Peyer's patch (tissue), 4 donors: ENCODE results near the gene AMBP. TPM values are rescaled to one million over a fixed set of nuclear protein-coding genes. Genes with fewer than 3 reads are reported as not detected.

Experiments used
- DNase-seq, 3 donors: peaks; one replicate each; pipeline ENCODE4 v3.0.0-alpha.2; 2017 to 2019
- H3K27ac ChIP-seq, 4 donors: fragments of 200-600 bp; sonication (generic); one replicate each; pipeline ENCODE4 v1.5.1; 2016 to 2019
- H3K27me3 ChIP-seq, 2 donors: fragments of 200-600 bp; sonication (generic); one replicate each; pipeline ENCODE4 v1.5.1; 2019
- H3K36me3 ChIP-seq, 3 donors: fragments of 200-600 bp; sonication (generic); one replicate each; pipeline ENCODE4 v1.5.1; 2016 to 2019
- H3K4me1 ChIP-seq, 4 donors: fragments of 200-600 bp; sonication (generic); one replicate each; pipeline ENCODE4 v1.5.1; 2016 to 2019
- H3K4me3 ChIP-seq, 4 donors: fragments of 200-600 bp; sonication (generic); 1 replicate in 3 of 4; 2 replicates in 1 of 4; pipeline ENCODE4 v1.5.1; 2016 to 2019; ENCODE audit warnings: mild to moderate bottlenecking in 1 of 4
- H3K9me3 ChIP-seq, 4 donors: fragments of 200-600 bp; sonication (generic); one replicate each; pipeline ENCODE4 v1.5.1; 2016 to 2019; ENCODE audit warnings: mild to moderate bottlenecking in 1 of 4
- CTCF ChIP-seq, 6 experiments: fragments of 450-650 bp in 4 of 6; fragments of 200-600 bp in 2 of 6; sonication (generic) in 1 of 6; IDR thresholded peaks; one replicate each; pipeline ENCODE4 v1.5.1; 2017 to 2019; ENCODE audit warnings: antibody characterized with exemption in 6 of 6, mild to moderate bottlenecking in 3 of 6, moderate library complexity in 1 of 6
- POLR2A ChIP-seq, 2 donors: fragments of 450-650 bp; IDR thresholded peaks; one replicate each; pipeline ENCODE4 v1.5.1; 2017; ENCODE audit warnings: antibody characterized with exemption in 2 of 2, mild to moderate bottlenecking in 2 of 2, moderate library complexity in 2 of 2
- total RNA-seq, 4 donors: library from RNA; depleted of rRNA; stranded (reverse); fragments of >200 nt; gene quantifications; one replicate each; pipeline ENCODE4 v1.1.0, GENCODE V29; 2016

Gene AMBP
- total RNA-seq, 4 donors from 2014 or later, result 4.4 TPM; not detected in 3

DNA sequence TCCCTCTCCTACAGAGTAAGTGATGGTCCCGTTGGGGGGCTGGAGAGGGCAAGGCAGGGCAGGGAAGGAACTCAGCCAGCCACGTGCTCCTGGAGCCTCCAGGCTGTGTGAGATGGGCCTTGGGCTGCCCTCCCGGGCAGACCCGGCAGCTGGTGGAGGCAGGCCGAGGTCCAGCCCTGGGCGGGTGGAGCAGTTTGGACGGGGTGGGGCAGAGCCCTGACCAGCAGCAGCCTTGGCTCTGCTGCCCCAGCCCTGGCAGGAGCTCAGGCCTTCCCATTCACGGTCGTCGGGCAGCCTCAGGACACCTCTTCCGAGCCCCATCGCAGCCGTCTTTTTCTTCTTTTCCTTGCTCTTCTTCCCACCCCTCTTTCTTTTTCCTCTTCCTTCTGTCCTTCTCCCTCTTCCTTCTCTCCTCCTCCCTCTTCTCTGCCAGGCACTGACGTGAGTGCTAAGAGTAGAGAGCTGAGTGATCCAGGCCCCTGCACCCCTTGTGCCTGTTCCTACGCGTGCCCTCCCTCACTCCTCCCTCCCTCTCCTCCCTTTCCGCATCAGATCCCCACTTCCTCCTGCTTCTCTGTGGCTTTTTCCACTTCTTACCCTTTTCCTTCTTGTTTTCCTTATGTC, 42.8 kb downstream of the AMBP start:
- no peaks in the 10 kb centered on the region for H3K27me3 ChIP-seq
- no peaks in the 10 kb centered on the region for H3K4me1 ChIP-seq
- no peak for TF ChIP-seq POLR2A (IDR thresholded peaks at IDR 0.05)
- TF ChIP-seq CTCF (IDR thresholded peaks at IDR 0.05), result no peak
- no peak overlapping the region for H3K4me3 ChIP-seq
- H3K36me3 ChIP-seq, result peaks cover 0 to 14% (median 0%) of the 10 kb centered on the region in 3 donors
- peak in 2 of 3 donors; percentile 9 to 24 for DNase-seq
- H3K9me3 ChIP-seq, result no peaks in the 10 kb centered on the region
- no peak overlapping the region for H3K27ac ChIP-seq

GRCh38 chr9:114034661-114035062, 43.4 kb downstream of the AMBP start:
- peaks cover 0 to 14% (median 0%) of the 10 kb centered on the region in 3 donors for H3K36me3 ChIP-seq
- no peaks in the 10 kb centered on the region for H3K9me3 ChIP-seq
- no peaks in the 10 kb centered on the region for H3K27me3 ChIP-seq
- H3K27ac ChIP-seq, result no peak overlapping the region
- no peaks in the 10 kb centered on the region for H3K4me1 ChIP-seq
- no peak overlapping the region for H3K4me3 ChIP-seq
- DNase-seq, result peak in 2 of 3 donors; percentile 7 to 31
- no peak for TF ChIP-seq POLR2A (IDR thresholded peaks at IDR 0.05)
- TF ChIP-seq CTCF (IDR thresholded peaks at IDR 0.05), result no peak

- no peak overlapping the region for H3K27ac ChIP-seq
- no peaks in the 10 kb centered on the region for H3K27me3 ChIP-seq
- no peaks in the 10 kb centered on the region for H3K9me3 ChIP-seq
- no peaks in the 10 kb centered on the region for H3K4me1 ChIP-seq
- no peak overlapping the region for H3K4me3 ChIP-seq
- peak in 1 of 3 donors; percentile 16 for DNase-seq
- peaks cover 0 to 14% (median 0%) of the 10 kb centered on the region in 3 donors for H3K36me3 ChIP-seq
- no peak for TF ChIP-seq POLR2A (IDR thresholded peaks at IDR 0.05)
- no peak for TF ChIP-seq CTCF (IDR thresholded peaks at IDR 0.05)
These were observed 43.9 kb downstream of the AMBP start for GRCh38 chr9:114034196-114034595.

DNA sequence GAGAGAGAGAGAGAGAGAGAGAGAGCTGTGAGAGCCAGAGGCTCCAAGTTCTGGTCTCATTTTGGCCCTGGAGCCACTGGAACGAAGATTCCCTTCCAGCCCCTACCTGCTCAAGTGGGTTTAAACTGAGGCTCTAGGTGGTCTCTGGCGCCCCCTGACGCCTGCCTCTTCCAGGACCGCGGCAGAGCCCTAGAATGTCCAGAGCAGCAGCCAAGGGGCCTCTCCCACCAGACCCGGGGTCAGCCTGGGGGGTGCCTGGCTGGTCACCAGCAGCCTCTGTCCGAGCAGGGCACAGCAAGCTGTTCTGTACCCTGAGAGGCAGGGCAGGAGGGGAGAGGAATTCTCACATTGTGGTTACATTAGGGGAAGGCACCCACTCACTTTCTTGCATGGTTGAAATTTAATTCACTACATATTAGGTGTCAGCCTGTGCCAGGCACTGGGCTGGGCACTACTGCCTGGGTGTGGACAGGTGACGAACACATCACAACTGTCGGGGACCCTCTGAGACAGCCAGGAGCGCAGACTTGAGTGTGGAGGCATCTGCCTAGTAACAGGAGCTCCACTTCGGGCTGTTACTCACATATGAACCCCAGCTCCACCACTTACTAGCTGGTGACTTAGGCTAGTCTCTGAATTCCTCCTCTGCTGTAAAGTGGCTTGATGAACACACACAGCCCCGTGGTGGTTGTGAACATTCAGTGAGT, 44.5 kb downstream of the AMBP start:
- peaks cover 0 to 2% (median 0%) of the 10 kb centered on the region in 4 donors for H3K9me3 ChIP-seq
- no peaks in the 10 kb centered on the region for H3K4me1 ChIP-seq
- H3K4me3 ChIP-seq, result no peak overlapping the region
- TF ChIP-seq POLR2A (IDR thresholded peaks at IDR 0.05) (no peak), CTCF (IDR thresholded peaks at IDR 0.05) (peak in 4 of 6 experiments; percentile 6 to 33 (median 26))
- H3K27ac ChIP-seq, result no peak overlapping the region
- DNase-seq, result peak in 1 of 3 donors; percentile 51
- no peaks in the 10 kb centered on the region for H3K27me3 ChIP-seq
- peaks cover 0 to 14% (median 0%) of the 10 kb centered on the region in 3 donors for H3K36me3 ChIP-seq

GRCh38 chr9:114031948-114032840, 45.9 kb downstream of the AMBP start:
- H3K27me3 ChIP-seq, result no peaks in the 10 kb centered on the region
- H3K27ac ChIP-seq, result no peak overlapping the region
- H3K36me3 ChIP-seq, result peaks cover 0 to 12% (median 0%) of the 10 kb centered on the region in 3 donors
- peak in 1 of 3 donors; percentile 27 for DNase-seq
- H3K4me1 ChIP-seq, result no peaks in the 10 kb centered on the region
- TF ChIP-seq CTCF (IDR thresholded peaks at IDR 0.05) (no peak), POLR2A (IDR thresholded peaks at IDR 0.05) (no peak)
- no peak overlapping the region for H3K4me3 ChIP-seq
- H3K9me3 ChIP-seq, result peaks cover 0 to 5% (median 0%) of the 10 kb centered on the region in 4 donors
